ENCODE measurements around the gene GSTM5.

- TF ChIP-seq CTCF (IDR thresholded peaks at IDR 0.05) (no peak), POLR2A (IDR thresholded peaks at IDR 0.05) (no peak)
Observed at GRCh38 chr1:109725510-109725909, 13.5 kb downstream of the GSTM5 start.
